Measurements from ENCODE around the gene P2RY2. TPM values are rescaled to one million over a fixed set of nuclear protein-coding genes. Genes with fewer than 3 reads are reported as not detected.

Gene P2RY2
- total and polyA plus RNA-seq, 2 experiments from 2014 or later = 0.63 to 1.6 TPM

- Histone ChIP-seq H3K4me2 (no peak overlapping the region), H3K36me3 (ENCODE audit: insufficient read depth) (no peaks in the 10 kb centered on the region), H3F3A (replicated peaks; ENCODE audit: low read depth) (no peaks in the 10 kb centered on the region), H3K9me2 (ENCODE audit: insufficient read depth) (no peaks in the 10 kb centered on the region), H3K27me3 (ENCODE audit: insufficient read depth) (peaks cover 21% of the 10 kb centered on the region), H3K27ac (ENCODE audit: low read depth) (no peak overlapping the region), H2AFZ (no peak overlapping the region), H4K20me1 (replicated peaks; ENCODE audit: insufficient read depth) (no peaks in the 10 kb centered on the region), H3K4me3 (no peak overlapping the region), H3K4me1 (ENCODE audit: insufficient read depth) (peaks cover 3% of the 10 kb centered on the region; the same call in 1 of the 2 replicates), H3K79me2 (replicated peaks; ENCODE audit: insufficient read depth) (no peaks in the 10 kb centered on the region)
- H3K4me1 Mint-ChIP-seq = peaks cover 45% of the 10 kb centered on the region
- H3K27ac Mint-ChIP-seq = no peak overlapping the region
- no peaks in the 10 kb centered on the region for H3K36me3 Mint-ChIP-seq (ENCODE audit: low read depth)
- DNase-seq (ENCODE audit: low spot score) (no peak), ATAC-seq (no peak)
- TF ChIP-seq, protein P1, sequence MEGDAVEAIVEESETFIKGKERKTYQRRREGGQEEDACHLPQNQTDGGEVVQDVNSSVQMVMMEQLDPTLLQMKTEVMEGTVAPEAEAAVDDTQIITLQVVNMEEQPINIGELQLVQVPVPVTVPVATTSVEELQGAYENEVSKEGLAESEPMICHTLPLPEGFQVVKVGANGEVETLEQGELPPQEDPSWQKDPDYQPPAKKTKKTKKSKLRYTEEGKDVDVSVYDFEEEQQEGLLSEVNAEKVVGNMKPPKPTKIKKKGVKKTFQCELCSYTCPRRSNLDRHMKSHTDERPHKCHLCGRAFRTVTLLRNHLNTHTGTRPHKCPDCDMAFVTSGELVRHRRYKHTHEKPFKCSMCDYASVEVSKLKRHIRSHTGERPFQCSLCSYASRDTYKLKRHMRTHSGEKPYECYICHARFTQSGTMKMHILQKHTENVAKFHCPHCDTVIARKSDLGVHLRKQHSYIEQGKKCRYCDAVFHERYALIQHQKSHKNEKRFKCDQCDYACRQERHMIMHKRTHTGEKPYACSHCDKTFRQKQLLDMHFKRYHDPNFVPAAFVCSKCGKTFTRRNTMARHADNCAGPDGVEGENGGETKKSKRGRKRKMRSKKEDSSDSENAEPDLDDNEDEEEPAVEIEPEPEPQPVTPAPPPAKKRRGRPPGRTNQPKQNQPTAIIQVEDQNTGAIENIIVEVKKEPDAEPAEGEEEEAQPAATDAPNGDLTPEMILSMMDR (conservative IDR thresholded peaks at IDR 0.05; ENCODE audit: low read depth in 2 of 2) = no peak
- TF ChIP-seq ZNF331 (CRISPR knock-in tag; IDR thresholded peaks at IDR 0.05; ENCODE audit: low read depth) (no peak), REST (IDR thresholded peaks at IDR 0.05; ENCODE audit: unreplicated experiment) (no peak), CREB1 (CRISPR knock-in tag; IDR thresholded peaks at IDR 0.05; ENCODE audit: low read depth) (no peak), POLR2AphosphoS5 (IDR thresholded peaks at IDR 0.05; ENCODE audit: low read depth) (no peak), EZH2 (IDR thresholded peaks at IDR 0.05; ENCODE audit: low read depth, unreplicated experiment) (no peak), NANOG (IDR thresholded peaks at IDR 0.05; ENCODE audit: borderline replicate concordance) (no peak), JUNB (IDR thresholded peaks at IDR 0.05; ENCODE audit: unreplicated experiment) (no peak), STAT1 (IDR thresholded peaks at IDR 0.05; ENCODE audit: unreplicated experiment) (no peak), ZNF114 (CRISPR knock-in tag; IDR thresholded peaks at IDR 0.05) (no peak), EZH2phosphoT487 (IDR thresholded peaks at IDR 0.05; ENCODE audit: unreplicated experiment) (no peak)
- TF ChIP-seq, protein P2, sequence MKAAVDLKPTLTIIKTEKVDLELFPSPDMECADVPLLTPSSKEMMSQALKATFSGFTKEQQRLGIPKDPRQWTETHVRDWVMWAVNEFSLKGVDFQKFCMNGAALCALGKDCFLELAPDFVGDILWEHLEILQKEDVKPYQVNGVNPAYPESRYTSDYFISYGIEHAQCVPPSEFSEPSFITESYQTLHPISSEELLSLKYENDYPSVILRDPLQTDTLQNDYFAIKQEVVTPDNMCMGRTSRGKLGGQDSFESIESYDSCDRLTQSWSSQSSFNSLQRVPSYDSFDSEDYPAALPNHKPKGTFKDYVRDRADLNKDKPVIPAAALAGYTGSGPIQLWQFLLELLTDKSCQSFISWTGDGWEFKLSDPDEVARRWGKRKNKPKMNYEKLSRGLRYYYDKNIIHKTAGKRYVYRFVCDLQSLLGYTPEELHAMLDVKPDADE (IDR thresholded peaks at IDR 0.05) = no peak
- TF ChIP-seq, protein P3, sequence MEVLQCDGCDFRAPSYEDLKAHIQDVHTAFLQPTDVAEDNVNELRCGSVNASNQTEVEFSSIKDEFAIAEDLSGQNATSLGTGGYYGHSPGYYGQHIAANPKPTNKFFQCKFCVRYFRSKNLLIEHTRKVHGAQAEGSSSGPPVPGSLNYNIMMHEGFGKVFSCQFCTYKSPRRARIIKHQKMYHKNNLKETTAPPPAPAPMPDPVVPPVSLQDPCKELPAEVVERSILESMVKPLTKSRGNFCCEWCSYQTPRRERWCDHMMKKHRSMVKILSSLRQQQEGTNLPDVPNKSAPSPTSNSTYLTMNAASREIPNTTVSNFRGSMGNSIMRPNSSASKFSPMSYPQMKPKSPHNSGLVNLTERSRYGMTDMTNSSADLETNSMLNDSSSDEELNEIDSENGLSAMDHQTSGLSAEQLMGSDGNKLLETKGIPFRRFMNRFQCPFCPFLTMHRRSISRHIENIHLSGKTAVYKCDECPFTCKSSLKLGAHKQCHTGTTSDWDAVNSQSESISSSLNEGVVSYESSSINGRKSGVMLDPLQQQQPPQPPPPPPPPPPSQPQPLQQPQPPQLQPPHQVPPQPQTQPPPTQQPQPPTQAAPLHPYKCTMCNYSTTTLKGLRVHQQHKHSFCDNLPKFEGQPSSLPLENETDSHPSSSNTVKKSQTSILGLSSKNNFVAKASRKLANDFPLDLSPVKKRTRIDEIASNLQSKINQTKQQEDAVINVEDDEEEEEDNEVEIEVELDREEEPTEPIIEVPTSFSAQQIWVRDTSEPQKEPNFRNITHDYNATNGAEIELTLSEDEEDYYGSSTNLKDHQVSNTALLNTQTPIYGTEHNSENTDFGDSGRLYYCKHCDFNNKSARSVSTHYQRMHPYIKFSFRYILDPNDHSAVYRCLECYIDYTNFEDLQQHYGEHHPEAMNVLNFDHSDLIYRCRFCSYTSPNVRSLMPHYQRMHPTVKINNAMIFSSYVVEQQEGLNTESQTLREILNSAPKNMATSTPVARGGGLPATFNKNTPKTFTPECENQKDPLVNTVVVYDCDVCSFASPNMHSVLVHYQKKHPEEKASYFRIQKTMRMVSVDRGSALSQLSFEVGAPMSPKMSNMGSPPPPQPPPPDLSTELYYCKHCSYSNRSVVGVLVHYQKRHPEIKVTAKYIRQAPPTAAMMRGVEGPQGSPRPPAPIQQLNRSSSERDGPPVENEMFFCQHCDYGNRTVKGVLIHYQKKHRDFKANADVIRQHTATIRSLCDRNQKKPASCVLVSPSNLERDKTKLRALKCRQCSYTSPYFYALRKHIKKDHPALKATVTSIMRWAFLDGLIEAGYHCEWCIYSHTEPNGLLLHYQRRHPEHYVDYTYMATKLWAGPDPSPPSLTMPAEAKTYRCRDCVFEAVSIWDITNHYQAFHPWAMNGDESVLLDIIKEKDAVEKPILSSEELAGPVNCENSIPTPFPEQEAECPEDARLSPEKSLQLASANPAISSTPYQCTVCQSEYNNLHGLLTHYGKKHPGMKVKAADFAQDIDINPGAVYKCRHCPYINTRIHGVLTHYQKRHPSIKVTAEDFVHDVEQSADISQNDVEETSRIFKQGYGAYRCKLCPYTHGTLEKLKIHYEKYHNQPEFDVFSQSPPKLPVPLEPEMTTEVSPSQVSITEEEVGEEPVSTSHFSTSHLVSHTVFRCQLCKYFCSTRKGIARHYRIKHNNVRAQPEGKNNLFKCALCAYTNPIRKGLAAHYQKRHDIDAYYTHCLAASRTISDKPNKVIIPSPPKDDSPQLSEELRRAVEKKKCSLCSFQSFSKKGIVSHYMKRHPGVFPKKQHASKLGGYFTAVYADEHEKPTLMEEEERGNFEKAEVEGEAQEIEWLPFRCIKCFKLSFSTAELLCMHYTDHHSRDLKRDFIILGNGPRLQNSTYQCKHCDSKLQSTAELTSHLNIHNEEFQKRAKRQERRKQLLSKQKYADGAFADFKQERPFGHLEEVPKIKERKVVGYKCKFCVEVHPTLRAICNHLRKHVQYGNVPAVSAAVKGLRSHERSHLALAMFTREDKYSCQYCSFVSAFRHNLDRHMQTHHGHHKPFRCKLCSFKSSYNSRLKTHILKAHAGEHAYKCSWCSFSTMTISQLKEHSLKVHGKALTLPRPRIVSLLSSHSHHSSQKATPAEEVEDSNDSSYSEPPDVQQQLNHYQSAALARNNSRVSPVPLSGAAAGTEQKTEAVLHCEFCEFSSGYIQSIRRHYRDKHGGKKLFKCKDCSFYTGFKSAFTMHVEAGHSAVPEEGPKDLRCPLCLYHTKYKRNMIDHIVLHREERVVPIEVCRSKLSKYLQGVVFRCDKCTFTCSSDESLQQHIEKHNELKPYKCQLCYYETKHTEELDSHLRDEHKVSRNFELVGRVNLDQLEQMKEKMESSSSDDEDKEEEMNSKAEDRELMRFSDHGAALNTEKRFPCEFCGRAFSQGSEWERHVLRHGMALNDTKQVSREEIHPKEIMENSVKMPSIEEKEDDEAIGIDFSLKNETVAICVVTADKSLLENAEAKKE (CRISPR knock-in tag; IDR thresholded peaks at IDR 0.05) = no peak
- peaks cover 20% of the 10 kb centered on the region for H3K27me3 Mint-ChIP-seq (ENCODE audit: insufficient read depth, low read depth, poor library complexity)
- H3K9me3 Mint-ChIP-seq = no peaks in the 10 kb centered on the region
- H3K4me3 Mint-ChIP-seq = no peak overlapping the region; the same call in 2 of the 3 replicates
These were observed 50.7 kb downstream of the P2RY2 start for GRCh38 chr11:73268671-73269271.

Measured in GM23338 (cell line).